GM10847 (cell line): ENCODE data around the gene NAV2.

Experiments
- POLR2A ChIP-seq: IDR thresholded peaks from 2 replicates; pipeline ENCODE4 v1.6.1; 2011; ENCODE audit not compliant: insufficient read length; ENCODE audit errors: extremely low read depth

The NAV2 gene

GRCh38 chr11:19712281-19713195, at the start of gene NAV2:
Gene NAV2 (plus strand): TSS chr11:19712837. CDS start chr11:19713696, 859 bp downstream.
- no peak for TF ChIP-seq POLR2A

GRCh38 chr11:19663206-19663605, 49.4 kb upstream of the NAV2 start:
- TF ChIP-seq POLR2A: no peak

- no peak for TF ChIP-seq POLR2A
These were observed 47.6 kb upstream of the NAV2 start for GRCh38 chr11:19664886-19665548.

- no peak for TF ChIP-seq POLR2A
These were observed 45.7 kb upstream of the NAV2 start for GRCh38 chr11:19666951-19667350.

GRCh38 chr11:19669511-19669910, 43.1 kb upstream of the NAV2 start:
- no peak for TF ChIP-seq POLR2A

GRCh38 chr11:19670030-19670791, 42.4 kb upstream of the NAV2 start:
- TF ChIP-seq POLR2A: no peak

- TF ChIP-seq POLR2A: no peak
These were observed 39.9 kb upstream of the NAV2 start for GRCh38 chr11:19672586-19673206.

GRCh38 chr11:19673924-19674729, 38.5 kb upstream of the NAV2 start:
- TF ChIP-seq POLR2A: no peak

GRCh38 chr11:19674836-19675235, 37.8 kb upstream of the NAV2 start:
- no peak for TF ChIP-seq POLR2A

- TF ChIP-seq POLR2A: no peak
These were observed 37.2 kb upstream of the NAV2 start for GRCh38 chr11:19675397-19675796.

- no peak for TF ChIP-seq POLR2A
These were observed 35.9 kb upstream of the NAV2 start for GRCh38 chr11:19676475-19677380.

GRCh38 chr11:19677381-19678080, 35.1 kb upstream of the NAV2 start:
- no peak for TF ChIP-seq POLR2A
